Erythroblast (primary cell): Measurements from ENCODE around the gene IFI16.

Experiments
- GATA1 ChIP-seq: IDR thresholded peaks from 2 replicates; pipeline ENCODE4 v1.6.1; 2011; ENCODE audit warnings: low read depth, mild to moderate bottlenecking, control low read depth, low read length, moderate library complexity
- POLR2A ChIP-seq: IDR thresholded peaks from 2 replicates; pipeline ENCODE4 v1.6.1; 2011; ENCODE audit warnings: mild to moderate bottlenecking, low read length

- TF ChIP-seq POLR2A (no peak), GATA1 (no peak)
Observed at GRCh38 chr1:158969166-158969565, 40.5 kb upstream of the IFI16 start.
